Stimulated activated CD8-positive, alpha-beta memory T cell treated with anti-CD3 and anti-CD28 coated beads, Interleukin-12 subunit alpha, Interleukin-12 subunit beta, amount 100 ng/mL, for 24 hours (primary cell): ENCODE data around the gene CCDC63.
"Not testable (repeated sequence)": the region's sequence is repeated elsewhere in the genome, so short reads cannot be mapped to it uniquely, and the experiment has no call there.

Source experiments
- DNase-seq: peaks from one replicate; pipeline ENCODE4 v3.0.0-alpha.2; 2020; ENCODE audit errors: extremely low read depth

The CCDC63 gene

DNA sequence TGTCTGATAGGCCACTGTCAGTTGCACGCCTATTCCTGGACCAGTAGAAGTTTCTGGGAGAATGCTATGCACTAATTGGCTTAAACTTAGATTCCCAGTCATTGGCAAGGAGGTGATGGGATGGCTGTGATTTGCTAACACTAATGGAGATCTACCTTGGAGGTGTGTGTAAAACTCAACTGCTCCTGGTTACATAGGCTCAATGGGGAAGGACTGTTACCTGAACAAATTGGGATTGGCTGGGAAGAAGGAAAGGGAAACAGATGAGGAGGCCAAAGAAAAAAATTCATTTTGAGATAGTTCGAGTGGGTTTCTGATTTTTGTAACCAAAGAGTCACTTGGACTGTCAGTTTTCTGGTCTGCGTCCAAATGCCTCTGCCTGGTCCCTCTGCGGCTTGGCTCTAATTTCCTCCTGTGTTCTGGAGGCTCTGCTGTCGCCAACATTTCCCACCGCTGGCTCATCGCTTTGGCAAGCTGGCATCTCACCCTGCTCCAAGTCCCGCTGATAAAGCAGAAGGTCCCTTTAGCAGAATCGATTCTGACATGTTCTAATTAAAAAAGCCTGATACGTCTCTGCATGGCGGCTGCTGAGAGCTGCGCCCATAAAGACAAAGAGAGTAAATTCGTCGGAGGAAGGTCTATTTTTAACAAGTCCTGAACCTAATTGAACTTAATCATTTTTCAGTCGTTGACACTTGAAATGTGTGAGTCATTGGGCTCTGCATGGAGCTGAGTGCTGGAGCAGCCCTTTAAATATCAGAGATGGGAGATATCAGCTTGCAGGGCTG is 2.0 kb upstream of the CCDC63 start:
- no peak for DNase-seq

DNA sequence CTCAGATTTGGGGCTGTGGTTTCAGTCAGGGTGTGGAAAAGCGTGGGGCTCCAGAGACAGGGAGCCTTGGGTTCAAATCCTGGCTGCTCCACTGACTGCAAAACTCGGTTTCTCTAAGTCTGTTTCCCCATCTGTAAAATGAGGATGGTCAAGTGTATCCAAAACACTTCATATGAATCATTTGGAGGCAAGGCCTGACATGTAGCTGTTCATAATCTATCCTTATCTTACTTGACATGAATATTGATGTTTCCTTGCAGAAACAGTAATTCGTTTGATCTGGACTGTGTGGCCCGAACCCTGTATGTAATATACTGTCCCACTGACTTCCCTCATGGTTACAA is 1.5 kb upstream of the CCDC63 start:
- DNase-seq, result no peak

DNA sequence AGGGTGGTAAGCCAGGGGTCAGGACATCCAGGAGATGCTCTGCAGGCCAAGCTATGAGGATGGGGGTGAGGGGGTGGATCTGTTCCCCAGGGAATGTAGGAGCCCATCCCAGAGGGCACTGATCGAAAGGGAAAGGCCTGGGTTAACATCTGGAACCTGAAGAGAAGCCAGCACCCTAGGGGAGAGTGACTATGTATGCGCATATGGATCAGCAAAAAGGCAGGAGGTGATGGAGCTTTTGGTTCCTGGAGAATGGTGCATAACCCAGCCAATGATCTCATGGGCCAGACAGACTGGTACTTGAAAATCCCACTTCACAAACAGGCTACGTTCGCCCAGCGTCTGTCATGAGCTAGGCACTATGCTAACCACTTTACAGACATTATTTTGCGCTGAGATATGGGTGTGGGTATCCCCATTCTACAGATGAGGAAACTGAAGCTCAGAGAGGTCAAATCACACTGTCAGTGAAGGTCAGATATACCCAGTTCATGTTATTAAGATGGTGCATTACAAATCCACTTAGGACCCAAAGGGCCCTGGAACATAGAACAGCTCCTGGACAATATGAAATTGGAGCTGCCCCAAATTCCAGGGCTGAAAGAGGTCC is 1.6 kb downstream of the CCDC63 start:
- no peak for DNase-seq

DNA sequence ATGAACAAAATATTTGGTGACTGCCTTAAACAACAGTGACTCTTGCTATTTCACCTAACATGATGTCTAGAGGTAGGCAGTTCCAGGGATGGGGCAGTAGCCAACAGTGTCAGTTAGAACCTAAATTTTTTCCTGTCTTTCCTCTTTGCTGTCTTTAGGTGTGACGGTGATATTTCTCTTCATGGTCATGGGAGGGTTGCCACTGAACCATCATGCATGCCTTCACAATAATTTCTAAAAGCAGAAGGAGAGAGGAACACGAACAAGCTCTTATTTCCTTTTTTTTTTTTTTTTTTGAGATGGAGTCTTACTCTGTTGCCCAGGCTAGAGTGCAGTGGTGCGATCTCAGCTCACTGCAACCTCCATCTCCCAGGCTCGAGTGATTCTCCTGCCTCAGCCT is 2.4 kb downstream of the CCDC63 start:
- no peak for DNase-seq

DNA sequence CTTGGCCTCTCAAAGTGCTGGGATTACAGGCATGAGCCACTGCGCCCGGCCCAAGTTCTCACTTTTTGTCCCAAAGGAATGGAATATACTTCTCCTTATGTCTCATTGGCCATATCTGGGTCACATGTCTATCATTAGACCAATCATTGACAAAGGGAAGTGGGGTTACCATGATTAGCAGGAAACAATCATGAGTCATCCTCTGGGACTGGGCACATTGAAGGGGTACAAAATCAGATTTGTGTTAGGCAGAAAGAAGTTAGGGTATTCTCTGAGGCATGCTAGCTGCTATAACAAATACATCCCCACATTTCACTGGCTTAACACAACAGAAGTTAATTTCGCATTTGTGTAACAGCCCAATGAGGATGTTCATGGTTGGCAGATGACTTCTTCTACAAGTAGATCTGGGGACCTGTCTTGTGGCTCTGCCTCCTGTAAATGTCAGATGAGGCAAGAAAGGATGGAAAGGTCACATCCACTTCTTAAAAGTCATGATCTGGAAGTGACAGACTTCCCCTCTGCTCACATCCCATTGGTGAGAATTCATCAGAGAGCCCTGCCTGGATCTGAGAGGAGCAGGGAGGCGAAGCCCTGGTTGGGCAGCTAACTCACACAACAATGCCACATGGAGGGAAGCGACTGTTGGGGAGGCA is 3.1 kb downstream of the CCDC63 start:
- DNase-seq, result no peak

DNA sequence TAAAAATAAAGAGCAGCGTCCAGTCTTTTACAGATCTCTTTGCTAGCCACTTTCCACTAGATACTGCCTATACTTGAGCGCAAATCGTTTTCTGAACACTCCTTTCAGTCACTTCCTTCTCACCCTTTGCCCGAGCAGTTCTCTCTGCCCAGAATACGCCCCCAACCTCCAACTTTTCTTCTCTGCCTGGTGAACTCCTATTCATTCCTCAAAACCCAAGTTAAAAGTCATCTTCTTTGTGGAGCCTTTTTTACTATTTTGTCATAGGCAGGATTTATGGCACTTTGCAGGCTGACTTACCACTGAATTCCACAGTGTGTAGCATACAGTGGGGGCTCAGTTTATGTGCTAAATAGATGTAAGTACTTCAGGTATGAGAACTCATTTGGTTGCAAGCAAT is 4.0 kb downstream of the CCDC63 start:
- DNase-seq, result no peak

DNA sequence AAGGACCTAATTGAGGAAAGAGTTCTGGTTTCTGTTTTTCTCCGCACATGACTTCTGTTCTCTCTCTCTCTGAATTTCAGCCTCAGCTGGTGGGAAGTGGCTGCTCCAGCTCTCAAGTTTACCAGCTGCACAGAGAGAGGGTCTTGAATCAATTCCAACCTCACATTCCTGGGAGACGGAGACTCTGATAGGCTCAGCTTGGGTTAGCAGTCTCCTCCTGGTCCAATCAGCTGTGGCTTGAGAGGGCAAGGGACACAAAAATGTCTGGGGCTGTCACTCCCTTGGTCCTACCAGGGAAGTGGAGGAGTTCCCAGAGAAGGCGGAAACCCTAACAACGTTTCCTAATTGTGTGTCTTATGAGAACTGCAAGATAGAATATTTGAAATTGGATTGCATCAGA is 7.0 kb downstream of the CCDC63 start:
- no peak for DNase-seq

DNA sequence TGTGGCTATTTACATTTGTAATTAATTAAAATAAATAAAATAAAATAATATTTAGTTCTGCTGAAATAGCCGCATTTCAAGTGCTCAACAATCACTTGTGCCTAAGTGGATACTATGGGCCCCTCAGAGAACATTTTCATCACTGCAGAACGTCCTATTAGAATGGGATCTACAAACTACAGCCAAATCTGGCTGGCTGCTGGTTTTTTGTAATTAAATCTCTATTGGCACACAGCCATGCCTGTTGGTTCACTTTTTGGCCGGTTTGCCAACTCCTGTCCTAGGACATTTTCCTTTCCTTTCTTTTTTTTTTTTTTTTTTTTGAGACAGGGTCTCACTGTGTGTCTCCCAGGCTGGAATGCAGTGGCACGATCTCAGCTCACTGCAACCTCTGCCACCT is 9.8 kb downstream of the CCDC63 start:
- DNase-seq, result no peak

DNA sequence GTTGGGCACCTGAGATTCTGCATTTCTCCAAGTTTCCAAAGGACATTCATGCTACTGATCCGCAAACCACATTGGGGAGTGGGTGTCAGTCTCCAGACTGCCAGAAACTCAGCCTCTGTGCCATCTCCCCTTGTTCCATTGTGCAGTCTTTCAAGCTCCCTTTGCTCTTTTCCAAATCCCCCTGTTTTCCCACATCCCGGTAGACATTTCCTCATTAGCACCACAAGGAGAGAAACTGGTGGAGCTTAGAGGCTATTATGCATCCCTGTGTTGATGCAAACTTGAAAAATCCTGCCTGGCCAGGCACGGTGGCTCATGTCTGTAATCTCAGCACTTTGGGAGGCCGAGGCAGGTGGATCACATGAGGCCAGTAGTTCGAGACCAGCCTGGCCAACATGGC is 10.7 kb downstream of the CCDC63 start:
- DNase-seq, result no peak

DNA sequence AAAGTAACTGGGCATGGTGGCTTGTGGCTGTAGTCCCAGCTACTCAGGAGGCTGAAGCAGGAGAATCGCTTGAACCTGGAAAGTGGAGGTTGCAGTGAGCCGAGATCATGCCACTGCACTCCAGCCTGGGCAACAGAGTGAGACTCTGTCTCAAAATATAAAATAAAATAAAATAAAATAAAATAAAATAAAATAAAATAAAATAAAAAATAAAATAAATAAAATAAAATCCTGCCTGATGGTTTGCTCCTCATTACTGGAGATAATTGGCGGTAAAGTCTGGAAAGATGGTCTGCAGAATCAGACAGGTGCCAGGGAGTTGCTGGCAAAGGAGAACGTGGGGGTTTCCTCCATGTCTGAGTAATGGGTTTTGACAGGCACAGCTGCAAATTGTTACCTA is 11.2 kb downstream of the CCDC63 start:
- DNase-seq, result not testable (repeated sequence)

DNA sequence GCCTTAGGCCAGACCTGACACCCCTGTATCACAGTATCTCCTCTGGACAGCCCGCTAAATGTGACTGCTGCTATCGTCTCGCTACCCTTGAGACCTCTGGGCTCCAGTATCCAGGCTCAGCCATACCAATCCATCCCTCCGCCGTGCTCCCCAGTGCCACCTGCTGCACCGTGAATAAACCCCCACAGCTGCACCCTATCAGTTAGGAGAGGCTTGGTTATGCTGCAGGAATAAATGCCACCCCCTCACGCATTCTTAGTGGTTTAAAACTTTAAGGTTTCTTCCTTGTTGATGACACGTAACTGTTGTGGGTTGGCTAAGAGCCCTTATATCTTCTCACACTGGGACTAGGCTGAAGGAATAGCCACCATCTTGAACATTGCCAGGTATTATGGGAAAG is 12.1 kb downstream of the CCDC63 start:
- DNase-seq, result no peak

DNA sequence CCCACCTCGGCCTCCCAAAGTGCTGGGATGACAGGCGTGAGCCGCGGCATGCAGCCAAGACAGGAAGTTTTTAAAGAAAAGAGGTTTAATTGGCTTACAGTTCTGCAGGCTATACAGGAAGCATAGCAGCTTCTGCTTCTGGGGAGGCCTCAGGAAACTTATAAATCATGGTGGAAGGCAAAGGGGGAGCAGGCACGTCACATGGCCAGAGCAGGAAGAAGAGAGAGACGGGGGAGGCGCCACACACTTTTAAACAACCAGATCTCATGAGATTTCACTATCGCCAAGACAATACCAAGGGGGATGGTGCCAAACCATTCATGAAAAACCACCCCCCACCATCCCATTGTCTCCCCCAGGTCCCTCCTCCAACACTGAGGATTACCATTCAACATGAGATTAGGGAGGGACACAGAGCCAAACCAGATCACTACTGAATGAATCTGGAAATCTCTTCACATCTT is 14.1 kb downstream of the CCDC63 start:
- no peak for DNase-seq

DNA sequence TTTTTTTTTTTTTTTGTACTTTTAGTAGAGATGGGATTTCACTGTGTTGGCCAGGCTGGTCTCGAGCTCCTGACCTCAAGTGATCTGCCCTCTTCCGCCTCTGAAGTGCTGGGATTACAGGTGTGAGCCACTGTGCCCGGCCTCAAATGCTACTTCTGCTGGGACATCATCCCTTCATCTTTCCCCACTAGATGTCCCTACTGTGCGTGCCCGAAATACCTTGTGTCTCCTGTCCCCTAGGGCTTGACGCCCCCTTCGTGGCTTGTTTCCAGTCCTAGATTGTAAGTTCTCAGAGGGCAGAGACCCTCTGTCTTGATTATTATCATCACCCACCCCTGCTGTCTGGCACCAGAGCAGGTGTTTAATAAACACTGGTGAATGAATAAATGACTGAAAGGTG is 14.9 kb downstream of the CCDC63 start:
- no peak for DNase-seq

DNA sequence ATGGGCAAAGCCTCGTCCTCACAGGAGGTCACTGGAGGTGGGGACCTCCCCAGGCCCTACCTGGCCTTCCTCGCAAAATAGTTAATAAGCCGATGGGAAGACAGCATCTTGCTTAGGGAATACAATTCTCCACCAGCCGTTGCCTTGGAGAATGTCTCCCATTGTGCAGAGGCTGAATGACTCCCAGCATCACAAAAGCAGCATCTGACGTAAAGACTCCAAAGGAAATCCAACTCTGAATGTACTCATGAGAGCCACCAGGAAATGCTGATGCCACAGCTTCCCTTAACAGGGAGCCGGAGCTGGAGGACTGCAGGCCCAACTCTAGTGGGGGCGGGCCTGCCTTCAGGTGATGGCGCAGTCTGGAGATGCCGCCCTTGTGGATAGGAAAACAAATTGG is 15.5 kb downstream of the CCDC63 start:
- DNase-seq, result no peak

DNA sequence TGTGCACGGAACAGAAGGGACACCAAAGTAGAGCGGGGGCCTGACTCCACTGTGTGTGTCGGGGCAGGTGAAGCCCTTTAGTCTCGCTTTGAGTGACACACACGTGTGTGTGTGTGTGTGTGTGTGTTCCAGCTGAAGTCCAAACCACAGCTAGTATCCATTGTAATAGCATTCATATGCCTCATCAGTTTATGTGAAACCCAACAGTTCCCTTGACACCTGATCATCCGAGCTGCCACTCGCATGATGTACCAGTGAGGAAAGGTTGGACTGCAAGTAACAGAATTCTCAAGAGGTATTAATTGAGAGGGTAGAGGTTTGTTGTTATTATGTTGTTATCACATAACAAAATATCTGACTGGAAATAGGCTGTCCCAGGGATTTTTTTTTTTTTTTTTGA is 16.4 kb downstream of the CCDC63 start:
- DNase-seq, result no peak

DNA sequence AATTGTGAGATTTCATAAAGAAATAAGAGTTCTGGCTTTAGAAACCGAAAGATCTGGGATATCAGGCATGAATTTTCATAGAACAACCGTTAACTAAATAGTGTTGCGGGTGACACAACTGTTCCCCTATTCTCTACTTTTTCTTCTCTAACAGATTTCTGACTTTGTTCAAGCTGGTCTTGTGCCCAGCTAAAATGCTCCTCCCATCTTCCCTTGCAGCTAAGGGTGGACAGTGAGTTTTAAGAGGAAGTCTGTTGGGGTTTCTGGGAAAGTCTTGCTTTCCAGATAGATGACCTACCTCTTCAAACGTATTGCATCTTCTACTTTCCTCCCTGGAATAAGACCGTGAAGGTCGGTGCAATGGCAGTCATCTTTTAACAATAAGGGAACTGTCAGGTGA is 18.7 kb downstream of the CCDC63 start:
- DNase-seq, result no peak

DNA sequence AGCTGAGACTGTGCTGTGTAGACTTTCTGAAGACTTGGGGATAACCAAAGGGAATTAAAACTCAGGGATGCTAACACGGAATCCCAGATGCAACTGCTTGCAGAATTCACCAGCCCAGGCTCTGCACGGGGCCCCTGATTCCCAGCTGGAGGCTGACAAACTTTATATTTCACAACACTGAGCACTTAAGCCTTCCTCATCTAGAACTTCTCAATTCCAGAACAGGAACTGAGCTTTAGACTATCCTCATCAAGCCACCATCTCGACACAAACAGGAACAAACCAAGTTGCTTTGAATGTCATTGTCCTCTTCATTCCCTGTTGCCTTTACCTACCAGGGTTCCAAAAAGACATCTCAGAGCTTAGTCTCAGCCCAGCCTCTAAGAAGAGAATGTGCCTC is 22.2 kb downstream of the CCDC63 start:
- no peak for DNase-seq

DNA sequence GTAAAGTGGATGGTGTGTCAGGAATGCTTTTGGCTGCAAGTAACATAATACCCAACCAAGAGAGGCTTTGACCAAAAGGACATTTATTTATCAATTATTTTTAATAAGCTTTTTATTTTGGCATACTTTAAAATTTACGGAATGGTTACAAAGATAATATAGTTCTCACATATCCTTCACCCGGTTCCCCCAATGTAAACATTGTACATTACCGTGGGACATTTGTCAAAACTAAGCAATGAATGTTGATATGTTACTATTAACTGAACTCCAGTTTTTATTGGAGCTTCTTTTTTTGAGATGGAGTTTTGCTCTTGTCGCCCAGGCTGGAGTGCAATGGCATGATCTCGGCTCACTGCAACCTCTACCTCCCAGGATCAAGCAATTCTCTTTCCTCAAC is 23.0 kb downstream of the CCDC63 start:
- no peak for DNase-seq

DNA sequence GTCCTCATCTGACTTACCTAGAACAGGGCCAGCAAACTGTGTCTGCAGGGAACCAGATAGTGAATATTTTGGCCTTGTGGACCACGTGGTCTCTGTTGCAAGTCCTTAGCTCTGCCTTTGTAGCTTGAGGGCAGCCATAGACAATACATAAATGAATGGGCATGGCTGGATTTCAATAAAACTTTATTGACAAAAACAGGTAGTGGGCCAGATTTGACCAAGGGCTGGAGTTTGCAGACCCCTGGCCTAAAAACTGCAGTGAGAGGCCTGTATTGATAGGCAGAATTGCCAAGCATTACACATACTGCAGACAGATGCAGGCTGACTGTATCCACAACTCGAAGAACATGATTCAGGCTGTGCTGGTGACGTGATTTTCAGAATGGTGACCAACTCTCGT is 25.3 kb downstream of the CCDC63 start:
- DNase-seq, result no peak

DNA sequence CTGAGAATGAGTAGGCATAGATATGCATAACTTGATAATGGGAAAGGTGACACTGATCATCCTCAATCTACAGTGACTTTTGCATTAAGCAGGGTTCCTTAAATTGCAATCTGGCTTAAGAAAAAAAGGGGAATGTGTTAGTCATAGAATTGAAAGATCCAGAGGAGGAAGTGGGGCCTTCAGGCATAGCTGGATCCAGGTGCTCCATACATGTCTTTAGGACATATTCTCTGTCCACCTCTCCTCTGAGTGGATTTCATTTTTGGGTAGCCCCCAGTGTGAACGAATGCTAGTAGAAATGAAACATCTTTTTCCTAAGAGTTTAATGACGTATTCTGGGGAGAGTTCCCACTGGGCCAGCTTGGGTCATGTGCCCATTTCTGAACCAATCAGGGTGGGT is 27.6 kb downstream of the CCDC63 start:
- DNase-seq, result no peak

DNA sequence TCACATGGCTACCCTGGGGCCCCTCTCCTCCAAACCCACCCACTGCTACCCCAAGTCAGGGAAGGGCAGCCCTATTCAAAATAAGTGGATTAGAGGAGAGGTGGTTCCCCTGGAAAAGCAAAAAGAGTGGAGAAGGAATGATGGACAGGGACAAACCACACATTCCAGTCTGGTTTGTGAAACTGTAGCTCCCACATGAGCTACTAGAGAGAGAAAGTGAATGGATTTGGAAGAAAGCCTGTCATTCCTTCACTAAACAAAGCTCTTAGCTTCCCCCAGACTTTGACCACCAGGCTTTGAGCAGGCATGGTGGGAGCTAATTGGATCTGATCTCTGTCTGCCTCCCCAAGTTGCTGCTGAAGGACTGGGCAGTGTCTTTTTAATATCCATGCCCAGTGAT is 28.0 kb downstream of the CCDC63 start:
- no peak for DNase-seq

DNA sequence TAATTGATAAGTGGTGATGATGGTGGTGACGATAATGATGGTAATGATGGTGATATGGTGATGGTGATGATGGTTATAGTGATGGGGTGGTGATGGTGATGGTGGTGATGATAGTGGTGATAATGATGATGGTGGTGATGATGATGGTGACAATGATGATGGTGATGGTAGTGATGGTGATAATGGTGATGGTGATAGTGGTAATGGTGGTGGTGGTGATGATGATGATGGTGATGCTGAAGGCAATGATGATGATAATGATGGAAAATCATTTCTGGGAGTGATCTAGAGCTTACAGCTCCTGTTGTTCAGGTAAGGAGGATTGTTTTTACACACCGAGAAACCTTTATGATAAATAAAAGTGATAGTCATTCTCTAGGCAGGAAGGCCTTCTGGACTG is 33.9 kb downstream of the CCDC63 start:
- DNase-seq, result no peak

DNA sequence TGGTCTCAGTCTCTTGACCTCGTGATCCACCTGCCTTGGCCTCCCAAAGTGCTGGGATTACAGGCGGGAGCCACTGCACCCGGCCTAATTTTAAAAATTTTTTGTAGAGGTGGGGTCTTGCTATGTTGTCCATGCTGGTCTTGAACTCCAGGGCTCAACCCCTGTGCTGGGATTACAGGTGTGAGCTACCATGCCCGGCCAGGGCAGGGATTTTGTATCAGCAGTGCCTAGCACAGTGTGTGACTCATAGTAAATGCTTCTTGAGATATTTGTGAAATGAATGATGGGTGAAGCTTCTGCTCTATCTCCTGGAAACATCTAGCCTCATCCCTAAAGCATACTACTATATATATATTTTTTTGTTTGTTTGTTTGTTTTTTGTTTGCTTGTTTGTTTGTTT is 36.5 kb downstream of the CCDC63 start:
- no peak for DNase-seq
